Stimulated activated CD8-positive, alpha-beta memory T cell treated with anti-CD3 and anti-CD28 coated beads, Interleukin-7, amount 100 ng/mL, for 4 hours (primary cell): ENCODE results near the gene PGM1.

ENCODE experiments used
- DNase-seq, 2 donors: peaks; one replicate each; pipeline ENCODE4 v3.0.0-alpha.2; 2020; ENCODE audit warnings: low read depth in 2 of 2

The PGM1 gene

GRCh38 chr1:63701187-63701586 is 108.0 kb downstream of the PGM1 start:
- no peak for DNase-seq

- no peak for DNase-seq
Measured at GRCh38 chr1:63703701-63704107, 110.5 kb downstream of the PGM1 start.

- DNase-seq, result no peak
Measured at GRCh38 chr1:63704443-63704842, 111.2 kb downstream of the PGM1 start.

GRCh38 chr1:63705078-63705477 is 111.9 kb downstream of the PGM1 start:
- DNase-seq, result no peak

- no peak for DNase-seq
Measured at GRCh38 chr1:63709267-63709828, 116.1 kb downstream of the PGM1 start.
